GM13977 (cell line): ENCODE measurements around the gene ADAM8.
"Not testable (repeated sequence)": the region's sequence is repeated elsewhere in the genome, so short reads cannot be mapped to it uniquely, and the experiment has no call there.

Experiments
- DNase-seq: peaks from one replicate; pipeline ENCODE4 v3.0.0; 2012; ENCODE audit warnings: low spot score
- in situ Hi-C: fragments of 300-500 bp; cut with MboI; formaldehyde crosslinking; loops from one replicate; pipeline ENCODE4 v1.12.0; 2022; ENCODE audit warnings: low sequenced_read_pairs, low pct_unique_long_range_greater_than_20kb, mixed read lengths, inconsistent platforms; ENCODE audit not compliant: unreplicated experiment
- TF ChIP-seq, protein P1 (sequence below): IDR thresholded peaks from 2 replicates; pipeline ENCODE4 v1.5.1; 2012; ENCODE audit warnings: mild to moderate bottlenecking, control low read depth; ENCODE audit not compliant: insufficient read depth; ENCODE audit errors: extremely low read depth, missing control alignments

ADAM8 gene

GRCh38 chr10:133276435-133277201 lies at the start of gene ADAM8:
Gene ADAM8 (minus strand): TSS chr10:133276868. CDS start chr10:133276817, 51 bp downstream.
- TF ChIP-seq, protein P1, sequence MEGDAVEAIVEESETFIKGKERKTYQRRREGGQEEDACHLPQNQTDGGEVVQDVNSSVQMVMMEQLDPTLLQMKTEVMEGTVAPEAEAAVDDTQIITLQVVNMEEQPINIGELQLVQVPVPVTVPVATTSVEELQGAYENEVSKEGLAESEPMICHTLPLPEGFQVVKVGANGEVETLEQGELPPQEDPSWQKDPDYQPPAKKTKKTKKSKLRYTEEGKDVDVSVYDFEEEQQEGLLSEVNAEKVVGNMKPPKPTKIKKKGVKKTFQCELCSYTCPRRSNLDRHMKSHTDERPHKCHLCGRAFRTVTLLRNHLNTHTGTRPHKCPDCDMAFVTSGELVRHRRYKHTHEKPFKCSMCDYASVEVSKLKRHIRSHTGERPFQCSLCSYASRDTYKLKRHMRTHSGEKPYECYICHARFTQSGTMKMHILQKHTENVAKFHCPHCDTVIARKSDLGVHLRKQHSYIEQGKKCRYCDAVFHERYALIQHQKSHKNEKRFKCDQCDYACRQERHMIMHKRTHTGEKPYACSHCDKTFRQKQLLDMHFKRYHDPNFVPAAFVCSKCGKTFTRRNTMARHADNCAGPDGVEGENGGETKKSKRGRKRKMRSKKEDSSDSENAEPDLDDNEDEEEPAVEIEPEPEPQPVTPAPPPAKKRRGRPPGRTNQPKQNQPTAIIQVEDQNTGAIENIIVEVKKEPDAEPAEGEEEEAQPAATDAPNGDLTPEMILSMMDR = no peak
- in situ Hi-C loops = no loop called here
- DNase-seq = peak; percentile 96

- TF ChIP-seq, protein P1 = no peak
- no peak for DNase-seq
- in situ Hi-C loops = no loop called here
These were observed 49.5 kb upstream of the ADAM8 start for GRCh38 chr10:133326223-133326551.

- TF ChIP-seq, protein P1 = no peak
- peak; percentile 29 for DNase-seq
- in situ Hi-C loops = no loop called here
These were observed 49.0 kb upstream of the ADAM8 start for GRCh38 chr10:133325440-133326222.

- no peak for DNase-seq
- in situ Hi-C loops = no loop called here
- TF ChIP-seq, protein P1 = no peak
These were observed 48.2 kb upstream of the ADAM8 start for GRCh38 chr10:133324857-133325260.

DNA sequence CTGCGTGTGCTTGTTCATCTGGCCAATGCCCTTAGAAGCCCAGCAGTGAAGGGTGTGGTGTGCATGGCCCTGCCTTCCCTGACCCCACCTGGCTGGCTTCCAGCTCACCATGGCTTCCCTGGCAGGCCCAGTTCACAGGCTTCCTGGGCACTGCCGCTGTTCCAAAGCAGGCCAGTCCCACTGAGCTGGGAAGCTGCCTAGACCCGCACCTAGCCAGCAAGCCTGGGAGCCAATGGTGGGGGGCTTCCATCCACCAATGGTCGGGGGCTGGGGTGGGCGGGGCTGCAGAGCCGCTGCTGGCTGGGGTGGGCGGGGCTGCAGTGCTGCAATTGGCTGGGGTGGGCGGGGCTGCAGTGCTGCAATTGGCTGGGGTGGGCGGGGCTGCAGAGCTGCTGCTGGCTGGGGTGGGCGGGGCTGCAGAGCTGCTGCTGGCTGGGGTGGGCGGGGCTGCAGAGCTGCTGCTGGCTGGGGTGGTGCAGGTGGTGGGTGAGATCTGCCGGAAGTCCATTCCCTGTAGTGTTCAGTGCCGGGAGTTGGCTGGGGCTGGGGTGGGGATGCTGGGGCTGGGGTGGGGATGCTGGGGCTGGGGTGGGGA lies 47.6 kb upstream of the ADAM8 start:
- in situ Hi-C loops = no loop called here
- TF ChIP-seq, protein P1 = no peak
- peak; percentile 79 for DNase-seq

DNA sequence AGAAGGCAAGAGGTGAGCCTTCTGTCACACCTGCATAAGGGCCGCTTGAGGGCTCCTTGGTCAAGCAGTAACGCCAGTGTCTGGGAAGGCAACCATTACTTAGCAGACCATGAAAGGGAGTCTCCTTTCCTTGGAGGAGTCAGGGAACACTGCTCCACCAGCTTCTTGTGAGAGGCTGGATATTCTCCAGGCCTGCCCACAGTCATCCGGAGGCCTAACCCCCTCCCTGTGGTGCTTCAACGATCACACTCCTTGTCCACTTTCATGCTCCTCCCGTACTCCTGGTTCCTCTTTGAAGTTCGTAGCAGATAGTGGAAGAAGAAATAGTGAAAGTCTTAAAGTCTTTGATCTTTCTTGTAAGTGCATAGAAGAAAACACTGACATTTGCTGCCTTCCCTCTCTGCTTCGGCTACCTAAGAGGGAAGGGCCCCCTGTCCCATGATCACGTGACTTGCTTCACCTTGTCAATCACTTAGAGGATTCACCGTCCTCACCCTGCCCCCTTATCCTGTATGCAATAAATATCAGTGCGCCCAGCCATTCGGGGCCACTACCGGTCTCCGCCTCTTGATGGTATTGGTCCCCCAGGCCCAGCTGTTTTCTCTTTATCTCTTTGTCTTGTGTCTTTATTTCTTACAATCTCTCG lies 45.5 kb upstream of the ADAM8 start:
- DNase-seq, in situ Hi-C loops: not testable (repeated sequence)

DNA sequence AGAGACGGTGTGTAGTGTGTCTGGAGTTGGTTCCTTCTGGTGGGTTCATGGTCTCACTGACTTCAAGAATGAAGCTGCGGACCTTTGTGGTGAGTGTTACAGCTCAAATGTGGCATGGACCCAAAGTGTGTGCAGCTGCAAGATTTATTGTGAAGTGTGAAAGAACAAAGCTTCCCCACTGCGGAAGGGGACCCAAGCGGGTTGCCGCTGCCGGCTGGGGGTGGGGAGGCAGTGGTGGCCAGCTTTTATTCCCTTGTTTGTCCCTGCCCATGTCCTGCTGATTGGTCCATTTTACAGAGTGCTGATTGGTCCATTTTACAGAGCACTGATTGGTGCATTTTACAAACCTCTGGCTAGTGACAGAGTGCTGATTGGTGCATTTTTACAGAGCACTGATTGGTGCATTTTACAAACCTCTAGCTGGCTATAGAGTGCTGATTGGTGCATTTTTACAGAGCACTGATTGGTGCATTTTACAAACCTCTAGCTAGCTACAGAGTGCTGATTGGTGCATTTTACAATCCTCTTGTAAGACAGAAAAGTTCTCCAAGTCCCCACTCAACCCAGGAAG lies 44.3 kb upstream of the ADAM8 start:
- DNase-seq, in situ Hi-C loops: not testable (repeated sequence)
